Measurements from ENCODE around the gene ATP10A.

The ATP10A gene

GRCh38 chr15:25694823-25695312 is 168.3 kb downstream of the ATP10A start:
- DNase-seq, result no peak

GRCh38 chr15:25694239-25694584 is 168.9 kb downstream of the ATP10A start:
- DNase-seq, result no peak

- peak; percentile 23 to 50 for DNase-seq
These were observed 169.5 kb downstream of the ATP10A start for GRCh38 chr15:25693321-25694238.

GRCh38 chr15:25691544-25692430 is 171.3 kb downstream of the ATP10A start:
- DNase-seq, result peak in 1 of 2 donors; percentile 14

- DNase-seq, result peak; percentile 19 to 27
These were observed 172.2 kb downstream of the ATP10A start for GRCh38 chr15:25690673-25691543.

GRCh38 chr15:25689592-25689991 is 173.5 kb downstream of the ATP10A start:
- DNase-seq, result no peak

- no peak for DNase-seq
These were observed 175.0 kb downstream of the ATP10A start for GRCh38 chr15:25688166-25688565.

- no peak for DNase-seq
These were observed 175.4 kb downstream of the ATP10A start for GRCh38 chr15:25687689-25688088.

- DNase-seq, result no peak
These were observed 175.9 kb downstream of the ATP10A start for GRCh38 chr15:25687276-25687675.

GRCh38 chr15:25686780-25687179 is 176.3 kb downstream of the ATP10A start:
- no peak for DNase-seq

- peak in 1 of 2 donors; percentile 32 for DNase-seq
These were observed 178.4 kb downstream of the ATP10A start for GRCh38 chr15:25684521-25685431.

GRCh38 chr15:25683911-25684310 is 179.2 kb downstream of the ATP10A start:
- DNase-seq, result no peak

GRCh38 chr15:25683415-25683814 is 179.7 kb downstream of the ATP10A start:
- no peak for DNase-seq

- no peak for DNase-seq
These were observed 180.8 kb downstream of the ATP10A start for GRCh38 chr15:25682340-25682739.

- no peak for DNase-seq
These were observed 182.5 kb downstream of the ATP10A start for GRCh38 chr15:25680686-25681025.

GRCh38 chr15:25679964-25680685 is 183.0 kb downstream of the ATP10A start:
- no peak for DNase-seq

GRCh38 chr15:25679492-25679891 is 183.6 kb downstream of the ATP10A start:
- DNase-seq, result no peak

GRCh38 chr15:25678500-25678855 is 184.6 kb downstream of the ATP10A start:
- DNase-seq, result no peak

- no peak for DNase-seq
These were observed 185.2 kb downstream of the ATP10A start for GRCh38 chr15:25677719-25678499.

- DNase-seq, result no peak
These were observed 187.1 kb downstream of the ATP10A start for GRCh38 chr15:25676070-25676469.
